ENCODE results near the gene PTPRM. TPM values are rescaled to one million over a fixed set of nuclear protein-coding genes. Genes with fewer than 3 reads are reported as not detected.

The PTPRM gene
- total and polyA plus RNA-seq, 2 of the 8 experiments (the other 6 are each of a cell fraction or from before 2014, with no cell fraction given), result 4.1 to 7.0 TPM

DNA sequence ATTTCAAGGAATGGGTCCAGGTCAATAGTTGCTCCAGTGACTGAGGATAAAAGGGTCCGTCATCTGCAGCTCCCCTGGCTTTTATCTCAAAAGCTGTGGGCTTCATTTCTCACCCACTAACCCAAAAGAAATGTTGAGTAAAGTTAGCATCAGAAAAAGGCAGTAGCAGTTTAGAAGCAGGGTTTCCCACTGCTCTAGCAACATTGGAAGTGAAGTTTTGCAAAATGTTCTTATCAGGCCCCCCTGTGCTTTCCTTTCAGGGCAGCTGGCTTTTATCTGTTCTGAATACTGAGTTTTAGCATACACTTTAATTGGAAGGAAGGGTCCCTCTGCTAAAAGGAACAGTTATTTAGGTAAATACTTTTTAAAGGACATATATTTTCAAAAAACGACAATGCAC is 745.9 kb downstream of the PTPRM start:
- Histone ChIP-seq H3K4ac (replicated peaks; ENCODE audit: insufficient read length, low read depth, low read length) (no peak overlapping the region), H3K9ac (replicated peaks in 1 of 4; ENCODE audit: extremely low read depth in 1 of 4, low read depth in 3 of 4, low read length in 3 of 4) (no peak overlapping the region), H4K8ac (ENCODE audit: extremely low read depth, insufficient read depth, low read length) (no peak overlapping the region), H4K5ac (ENCODE audit: insufficient read length, low read depth, low read length) (no peak overlapping the region), H2AFZ (ENCODE audit: low read length) (no peak overlapping the region), H2AK5ac (ENCODE audit: low read depth, low read length) (no peak overlapping the region), H2BK12ac (ENCODE audit: low read depth, low read length) (no peak overlapping the region), H3K23me2 (ENCODE audit: low read depth, low read length) (no peaks in the 10 kb centered on the region), H3K18ac (ENCODE audit: extremely low read depth, low read length) (no peak overlapping the region), H3K27ac (ENCODE audit: low read depth, low read length) (no peak overlapping the region), H3K4me3 (ENCODE audit: extremely low read depth in 1 of 4, insufficient read depth in 2 of 4, low read depth in 3 of 4, low read length in 4 of 4) (no peak overlapping the region), H2BK120ac (replicated peaks; ENCODE audit: low read depth, low read length) (no peak overlapping the region), H3K4me2 (ENCODE audit: insufficient read depth in 1 of 2, low read depth in 2 of 2, low read length in 2 of 2) (no peak overlapping the region; a peak in 1 of 4 replicates), H2BK15ac (ENCODE audit: low read length) (no peak overlapping the region), H3K36me3 (ENCODE audit: control insufficient read depth in 2 of 4, insufficient read depth in 4 of 4, low read length in 3 of 4) (no peaks in the 10 kb centered on the region), H2BK5ac (ENCODE audit: low read depth, low read length) (no peak overlapping the region), H3K9me3 (ENCODE audit: insufficient read depth in 2 of 2, low read depth in 1 of 2, low read length in 1 of 2) (0 out of 4 replicates have a peak, but pooled peaks cover 0 to 2% of the 10 kb centered on the region in 2 experiments), H3K27me3 (replicated peaks in 1 of 4; ENCODE audit: control insufficient read depth in 3 of 4, extremely low read depth in 1 of 4, insufficient read depth in 3 of 4, low read length in 3 of 4) (no peaks in the 10 kb centered on the region), H4K91ac (replicated peaks; ENCODE audit: insufficient read length, low read length) (no peak overlapping the region), H4K20me1 (replicated peaks in 1 of 2; ENCODE audit: control insufficient read depth in 1 of 2, insufficient read depth in 2 of 2, low read length in 2 of 2) (no peaks in the 10 kb centered on the region), H3K56ac (replicated peaks; ENCODE audit: insufficient read length, low read depth, low read length) (no peak overlapping the region), H3K79me2 (ENCODE audit: control insufficient read depth in 1 of 2, insufficient read depth in 2 of 2, low read length in 2 of 2) (no peaks in the 10 kb centered on the region), H3K4me1 (replicated peaks in 1 of 4; ENCODE audit: control insufficient read depth in 3 of 4, insufficient read depth in 4 of 4, low read length in 3 of 4) (peaks cover 0 to 9% (median 7%) of the 10 kb centered on the region in 4 experiments; a peak in 4 of 7 replicates), H2BK20ac (ENCODE audit: low read length) (no peak overlapping the region), H3K79me1 (ENCODE audit: low read depth, low read length) (no peaks in the 10 kb centered on the region), H3K23ac (ENCODE audit: insufficient read length) (no peak overlapping the region), H3K14ac (ENCODE audit: insufficient read length) (no peak overlapping the region)
- 58% methylated on average over 2 of the region's 2 CpGs; no CpG with 5 or more reads in 1 of the 2 experiments for WGBS, 2 experiments (ENCODE audit: extremely low coverage in 1 of 2, insufficient coverage in 1 of 2, insufficient read length in 1 of 2, insufficient replicate concordance in 2 of 2, low coverage in 1 of 2, low lambda C conversion rate in 2 of 2, missing lambda C conversion rate in 1 of 2)
- POLR2A ChIA-PET (ENCODE audit: partially characterized antibody), result no interaction called here
- DNase-seq (ENCODE audit: low read depth in 1 of 2, low spot score in 2 of 2) (no peak), FAIRE-seq (no peak)
- CTCF ChIA-PET (ENCODE audit: partially characterized antibody), result no interaction called here
- TF ChIP-seq JUND (IDR thresholded peaks at IDR 0.05; ENCODE audit: low read length) (no peak), SAP30 (IDR thresholded peaks at IDR 0.05; ENCODE audit: insufficient read depth, insufficient replicate concordance, low read length) (no peak), MAFK (IDR thresholded peaks at IDR 0.05; ENCODE audit: low read depth, low read length) (no peak), SUZ12 (IDR thresholded peaks at IDR 0.05; ENCODE audit: low read length) (no peak), BCL11A (IDR thresholded peaks at IDR 0.05; ENCODE audit: low read depth in 2 of 2, low read length in 2 of 2) (no peak), ZNF274 (IDR thresholded peaks at IDR 0.05; ENCODE audit: borderline replicate concordance, extremely low read depth, low read length) (no peak), SIX5 (IDR thresholded peaks at IDR 0.05; ENCODE audit: low read depth, low read length) (no peak), SP4 (IDR thresholded peaks at IDR 0.05; ENCODE audit: low read length) (no peak), SIRT6 (IDR thresholded peaks at IDR 0.05; ENCODE audit: low read length) (no peak), CEBPB (IDR thresholded peaks at IDR 0.05; ENCODE audit: low read depth, low read length) (no peak)
- TF ChIP-seq, protein P1, sequence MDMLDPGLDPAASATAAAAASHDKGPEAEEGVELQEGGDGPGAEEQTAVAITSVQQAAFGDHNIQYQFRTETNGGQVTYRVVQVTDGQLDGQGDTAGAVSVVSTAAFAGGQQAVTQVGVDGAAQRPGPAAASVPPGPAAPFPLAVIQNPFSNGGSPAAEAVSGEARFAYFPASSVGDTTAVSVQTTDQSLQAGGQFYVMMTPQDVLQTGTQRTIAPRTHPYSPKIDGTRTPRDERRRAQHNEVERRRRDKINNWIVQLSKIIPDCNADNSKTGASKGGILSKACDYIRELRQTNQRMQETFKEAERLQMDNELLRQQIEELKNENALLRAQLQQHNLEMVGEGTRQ (IDR thresholded peaks at IDR 0.05; ENCODE audit: low read length), result no peak
- TF ChIP-seq, protein P2, sequence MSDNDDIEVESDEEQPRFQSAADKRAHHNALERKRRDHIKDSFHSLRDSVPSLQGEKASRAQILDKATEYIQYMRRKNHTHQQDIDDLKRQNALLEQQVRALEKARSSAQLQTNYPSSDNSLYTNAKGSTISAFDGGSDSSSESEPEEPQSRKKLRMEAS (IDR thresholded peaks at IDR 0.05), result no peak
